Measurements from ENCODE around the gene INPP4B. TPM values are rescaled to one million over a fixed set of nuclear protein-coding genes. Genes with fewer than 3 reads are reported as not detected.

Gene INPP4B
- total RNA-seq, 2 donors from 2014 or later: 10.0 to 14.1 TPM

GRCh38 chr4:142355421-142355930, 490.6 kb downstream of the INPP4B start:
- no peak for DNase-seq
- Histone ChIP-seq H3K4me3 (no peak overlapping the region), H3K9ac (ENCODE audit: low read depth in 2 of 2, low read length in 2 of 2) (no peak overlapping the region), H3K36me3 (no peaks in the 10 kb centered on the region), H3K4me1 (no peaks in the 10 kb centered on the region), H3K27me3 (no peaks in the 10 kb centered on the region), H3K27ac (no peak overlapping the region), H3K9me3 (no peaks in the 10 kb centered on the region)
- intact Hi-C loops (cut with DNase I): loop anchor here (10.0 kb wide), 1 partner anchor 231 kb away; no protein-coding TSS in a partner anchor
- TF ChIP-seq CTCF (IDR thresholded peaks at IDR 0.05): no peak

GRCh38 chr4:142354794-142355420, 491.2 kb downstream of the INPP4B start:
- intact Hi-C loops (cut with DNase I): loop anchor here (5.0 to 10.0 kb wide), 3 partner anchors 230 to 487 kb away; no protein-coding TSS in a partner anchor
- no peak for TF ChIP-seq CTCF (IDR thresholded peaks at IDR 0.05)
- Histone ChIP-seq H3K4me1 (no peaks in the 10 kb centered on the region), H3K27me3 (no peaks in the 10 kb centered on the region), H3K36me3 (no peaks in the 10 kb centered on the region), H3K4me3 (no peak overlapping the region), H3K9me3 (no peaks in the 10 kb centered on the region), H3K27ac (no peak overlapping the region), H3K9ac (ENCODE audit: low read depth in 2 of 2, low read length in 2 of 2) (no peak overlapping the region)
- no peak for DNase-seq

GRCh38 chr4:142354041-142354440, 492.1 kb downstream of the INPP4B start:
- no peak overlapping the region for H3K27ac ChIP-seq
- no peak overlapping the region for H3K9ac ChIP-seq (ENCODE audit: low read depth in 2 of 2, low read length in 2 of 2)
- no peaks in the 10 kb centered on the region for H3K9me3 ChIP-seq
- TF ChIP-seq CTCF (IDR thresholded peaks at IDR 0.05): no peak
- no peaks in the 10 kb centered on the region for H3K27me3 ChIP-seq
- DNase-seq: no peak
- H3K36me3 ChIP-seq: no peaks in the 10 kb centered on the region
- H3K4me1 ChIP-seq: no peaks in the 10 kb centered on the region
- no peak overlapping the region for H3K4me3 ChIP-seq
- intact Hi-C loops (cut with DNase I): loop anchor here (5.0 to 10.0 kb wide), 3 partner anchors 229 to 488 kb away; no protein-coding TSS in a partner anchor

GRCh38 chr4:142353149-142353738, 492.9 kb downstream of the INPP4B start:
- Histone ChIP-seq H3K27ac (no peak overlapping the region), H3K9me3 (no peaks in the 10 kb centered on the region), H3K9ac (ENCODE audit: low read depth in 2 of 2, low read length in 2 of 2) (no peak overlapping the region), H3K4me1 (no peaks in the 10 kb centered on the region), H3K4me3 (no peak overlapping the region), H3K27me3 (no peaks in the 10 kb centered on the region), H3K36me3 (no peaks in the 10 kb centered on the region)
- DNase-seq: no peak
- intact Hi-C loops (cut with DNase I): loop anchor here (5.0 to 10.0 kb wide), 3 partner anchors 228 to 489 kb away; no protein-coding TSS in a partner anchor
- peak; percentile 93 for TF ChIP-seq CTCF (IDR thresholded peaks at IDR 0.05)

- H3K27ac ChIP-seq: no peak overlapping the region
- intact Hi-C loops (cut with DNase I): loop anchor here (5.0 to 10.0 kb wide), 3 partner anchors 228 to 490 kb away; no protein-coding TSS in a partner anchor
- no peak for DNase-seq
- no peaks in the 10 kb centered on the region for H3K36me3 ChIP-seq
- no peak overlapping the region for H3K4me3 ChIP-seq
- no peaks in the 10 kb centered on the region for H3K4me1 ChIP-seq
- no peaks in the 10 kb centered on the region for H3K27me3 ChIP-seq
- H3K9ac ChIP-seq (ENCODE audit: low read depth in 2 of 2, low read length in 2 of 2): no peak overlapping the region
- H3K9me3 ChIP-seq: no peaks in the 10 kb centered on the region
- no peak for TF ChIP-seq CTCF (IDR thresholded peaks at IDR 0.05)
Measured at GRCh38 chr4:142352712-142353111, 493.4 kb downstream of the INPP4B start.

Measured in colonic mucosa (tissue), 4 donors.